ENCODE data around the gene NSMF. TPM values are rescaled to one million over a fixed set of nuclear protein-coding genes. Genes with fewer than 3 reads are reported as not detected.

NSMF gene
- total RNA-seq, 1 experiment from 2014 or later, result 52.7 TPM

DNA sequence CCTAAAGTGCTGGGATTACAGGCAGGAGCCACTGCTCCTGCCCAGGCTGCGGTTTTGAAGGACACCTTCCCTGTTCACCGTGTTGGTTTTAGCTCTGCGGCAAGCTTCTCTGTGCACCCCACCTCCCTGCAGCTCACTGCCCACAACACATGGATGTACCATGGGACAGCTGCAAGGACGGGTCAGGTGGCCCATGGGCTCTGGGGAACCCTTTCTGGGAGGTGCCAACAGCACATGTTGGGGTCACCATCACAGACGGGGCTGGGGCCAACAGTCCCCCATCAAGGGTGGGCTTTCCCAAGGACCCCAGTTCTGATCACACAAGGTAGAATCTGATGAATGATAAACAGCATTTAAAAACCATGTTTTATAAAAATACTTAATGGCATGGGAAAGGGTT, 43.7 kb downstream of the NSMF start:
- CTCF ChIA-PET, result no interaction called here
- no peaks in the 10 kb centered on the region for H3K27me3 ChIP-seq (replicated peaks; ENCODE audit: insufficient read depth, low read depth, low read length, poor library complexity)
- intact Hi-C loops (cut with micrococcal nuclease; ENCODE audit: unreplicated experiment), result no loop called here

DNA sequence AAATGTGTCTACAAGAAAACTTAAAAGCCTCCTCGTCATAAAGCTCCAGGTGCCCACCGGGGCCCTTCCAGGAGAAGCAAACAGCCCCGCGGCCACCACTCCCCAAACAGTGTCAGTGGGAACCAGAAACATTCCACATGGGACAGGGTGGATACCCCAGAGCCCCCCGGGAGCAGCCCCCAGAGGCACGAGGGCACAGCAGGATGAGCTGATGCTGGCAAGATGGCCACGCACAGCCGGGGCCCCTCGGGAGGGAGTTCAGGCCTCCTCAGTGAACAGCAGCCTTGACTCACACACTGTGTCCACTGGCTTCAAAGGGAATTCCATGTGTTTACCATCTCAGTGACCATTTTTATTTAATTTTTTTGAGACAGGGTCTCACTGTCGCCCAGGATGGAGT, 46.7 kb downstream of the NSMF start:
- Histone ChIP-seq H3K36me3 (ENCODE audit: insufficient read depth, low read length, poor library complexity, severe bottlenecking) (no peaks in the 10 kb centered on the region), H3K4me1 (ENCODE audit: insufficient read depth, low read length, poor library complexity, severe bottlenecking) (peaks cover 18% of the 10 kb centered on the region), H3K27me3 (replicated peaks; ENCODE audit: insufficient read depth, low read depth, low read length, poor library complexity) (no peaks in the 10 kb centered on the region), H3K4me3 (ENCODE audit: low read depth, low read length, poor library complexity, severe bottlenecking) (no peak overlapping the region), H3K9me3 (ENCODE audit: low read depth, low read length, poor library complexity, severe bottlenecking) (no peaks in the 10 kb centered on the region), H3K27ac (ENCODE audit: low read depth, low read length, poor library complexity, severe bottlenecking) (no peak overlapping the region)
- ChIA-PET CTCF (no interaction called here), POLR2A (ENCODE audit: low non-redundant PET) (no interaction called here)
- no TSS peak for BruUV-seq (replicated peaks)
- TF ChIP-seq EZH2 (IDR thresholded peaks at IDR 0.05; ENCODE audit: borderline replicate concordance, low read depth, low read length, poor library complexity, severe bottlenecking), result no peak
- TF ChIP-seq, protein P1, sequence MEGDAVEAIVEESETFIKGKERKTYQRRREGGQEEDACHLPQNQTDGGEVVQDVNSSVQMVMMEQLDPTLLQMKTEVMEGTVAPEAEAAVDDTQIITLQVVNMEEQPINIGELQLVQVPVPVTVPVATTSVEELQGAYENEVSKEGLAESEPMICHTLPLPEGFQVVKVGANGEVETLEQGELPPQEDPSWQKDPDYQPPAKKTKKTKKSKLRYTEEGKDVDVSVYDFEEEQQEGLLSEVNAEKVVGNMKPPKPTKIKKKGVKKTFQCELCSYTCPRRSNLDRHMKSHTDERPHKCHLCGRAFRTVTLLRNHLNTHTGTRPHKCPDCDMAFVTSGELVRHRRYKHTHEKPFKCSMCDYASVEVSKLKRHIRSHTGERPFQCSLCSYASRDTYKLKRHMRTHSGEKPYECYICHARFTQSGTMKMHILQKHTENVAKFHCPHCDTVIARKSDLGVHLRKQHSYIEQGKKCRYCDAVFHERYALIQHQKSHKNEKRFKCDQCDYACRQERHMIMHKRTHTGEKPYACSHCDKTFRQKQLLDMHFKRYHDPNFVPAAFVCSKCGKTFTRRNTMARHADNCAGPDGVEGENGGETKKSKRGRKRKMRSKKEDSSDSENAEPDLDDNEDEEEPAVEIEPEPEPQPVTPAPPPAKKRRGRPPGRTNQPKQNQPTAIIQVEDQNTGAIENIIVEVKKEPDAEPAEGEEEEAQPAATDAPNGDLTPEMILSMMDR (conservative IDR thresholded peaks at IDR 0.05; ENCODE audit: low read depth, low read length), result no peak
- no peak for DNase-seq (ENCODE audit: low spot score)
- intact Hi-C loops (cut with micrococcal nuclease; ENCODE audit: unreplicated experiment), result no loop called here

More for the DNA sequence above, 43.7 kb downstream of the NSMF start:
- DNase-seq (ENCODE audit: low spot score), result no peak
- no peak overlapping the region for H3K4me3 ChIP-seq (ENCODE audit: low read depth, low read length, poor library complexity, severe bottlenecking)
- POLR2A ChIA-PET (ENCODE audit: low non-redundant PET), result no interaction called here
- H3K9me3 ChIP-seq (ENCODE audit: low read depth, low read length, poor library complexity, severe bottlenecking), result no peaks in the 10 kb centered on the region
- H3K27ac ChIP-seq (ENCODE audit: low read depth, low read length, poor library complexity, severe bottlenecking), result no peak overlapping the region
- no peak for TF ChIP-seq EZH2 (IDR thresholded peaks at IDR 0.05; ENCODE audit: borderline replicate concordance, low read depth, low read length, poor library complexity, severe bottlenecking)
- TF ChIP-seq, protein P1 (conservative IDR thresholded peaks at IDR 0.05; ENCODE audit: low read depth, low read length), result no peak
- H3K4me1 ChIP-seq (ENCODE audit: insufficient read depth, low read length, poor library complexity, severe bottlenecking), result peaks cover 12% of the 10 kb centered on the region
- BruUV-seq (replicated peaks), result no TSS peak
- no peaks in the 10 kb centered on the region for H3K36me3 ChIP-seq (ENCODE audit: insufficient read depth, low read length, poor library complexity, severe bottlenecking)

DNA sequence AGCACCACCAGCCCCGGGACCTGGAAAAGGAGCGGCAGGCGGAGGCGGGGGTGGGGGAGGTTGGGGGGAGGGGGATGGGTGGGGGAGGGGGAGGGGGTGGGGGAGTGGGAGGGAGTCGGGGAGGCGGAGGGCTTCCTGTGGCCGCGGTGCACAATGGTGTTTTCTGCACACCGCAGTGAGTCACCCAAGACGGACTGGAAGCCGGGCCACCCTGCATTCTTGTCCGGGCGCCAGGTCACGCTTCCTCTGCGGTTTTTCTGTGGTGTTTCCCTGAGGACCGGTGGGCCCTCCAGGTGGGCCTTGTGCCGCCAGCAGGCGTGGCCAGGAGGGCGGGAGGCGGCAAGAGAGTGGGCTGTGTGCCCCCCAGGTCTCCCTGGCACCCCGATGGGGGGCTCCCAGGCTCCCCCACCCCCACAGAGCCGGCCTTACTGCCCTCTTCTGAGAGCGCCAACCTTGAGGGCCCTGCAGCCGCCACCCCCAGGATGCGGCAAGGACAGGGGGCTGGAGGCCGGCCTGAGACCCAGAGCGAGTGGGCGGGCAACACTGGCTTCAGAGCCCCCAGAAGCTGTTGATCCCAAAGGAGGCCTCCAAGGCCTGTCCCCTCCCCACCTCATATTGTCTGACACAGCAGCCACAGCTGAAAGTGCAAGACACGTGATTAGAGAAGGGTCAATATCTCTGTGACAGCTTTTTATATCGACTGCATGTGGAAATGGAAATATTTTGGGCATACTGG, 47.3 kb downstream of the NSMF start:
- ChIA-PET POLR2A (ENCODE audit: low non-redundant PET) (no interaction called here), CTCF (no interaction called here)
- BruUV-seq (replicated peaks), result no TSS peak
- Histone ChIP-seq H3K27me3 (replicated peaks; ENCODE audit: insufficient read depth, low read depth, low read length, poor library complexity) (no peaks in the 10 kb centered on the region), H3K4me1 (ENCODE audit: insufficient read depth, low read length, poor library complexity, severe bottlenecking) (peaks cover 22% of the 10 kb centered on the region), H3K27ac (ENCODE audit: low read depth, low read length, poor library complexity, severe bottlenecking) (no peak overlapping the region), H3K36me3 (ENCODE audit: insufficient read depth, low read length, poor library complexity, severe bottlenecking) (no peaks in the 10 kb centered on the region), H3K4me3 (ENCODE audit: low read depth, low read length, poor library complexity, severe bottlenecking) (no peak overlapping the region), H3K9me3 (ENCODE audit: low read depth, low read length, poor library complexity, severe bottlenecking) (no peaks in the 10 kb centered on the region)
- peak; percentile 54 for DNase-seq (ENCODE audit: low spot score)
- intact Hi-C loops (cut with micrococcal nuclease; ENCODE audit: unreplicated experiment), result no loop called here
- TF ChIP-seq, protein P1 (conservative IDR thresholded peaks at IDR 0.05; ENCODE audit: low read depth, low read length), result no peak
- no peak for TF ChIP-seq EZH2 (IDR thresholded peaks at IDR 0.05; ENCODE audit: borderline replicate concordance, low read depth, low read length, poor library complexity, severe bottlenecking)
